HTERT RPE-1 (cell line): ENCODE results near the gene ARPC2.
"Not testable (repeated sequence)": the region's sequence is repeated elsewhere in the genome, so short reads cannot be mapped to it uniquely, and the experiment has no call there.

ENCODE experiments used
- in situ Hi-C: fragments of 300-500 bp; cut with MboI; formaldehyde crosslinking; loops from 4 replicates; pipeline ENCODE4 v1.14.3; 2020; ENCODE audit warnings: low sequenced_read_pairs

Gene ARPC2

DNA sequence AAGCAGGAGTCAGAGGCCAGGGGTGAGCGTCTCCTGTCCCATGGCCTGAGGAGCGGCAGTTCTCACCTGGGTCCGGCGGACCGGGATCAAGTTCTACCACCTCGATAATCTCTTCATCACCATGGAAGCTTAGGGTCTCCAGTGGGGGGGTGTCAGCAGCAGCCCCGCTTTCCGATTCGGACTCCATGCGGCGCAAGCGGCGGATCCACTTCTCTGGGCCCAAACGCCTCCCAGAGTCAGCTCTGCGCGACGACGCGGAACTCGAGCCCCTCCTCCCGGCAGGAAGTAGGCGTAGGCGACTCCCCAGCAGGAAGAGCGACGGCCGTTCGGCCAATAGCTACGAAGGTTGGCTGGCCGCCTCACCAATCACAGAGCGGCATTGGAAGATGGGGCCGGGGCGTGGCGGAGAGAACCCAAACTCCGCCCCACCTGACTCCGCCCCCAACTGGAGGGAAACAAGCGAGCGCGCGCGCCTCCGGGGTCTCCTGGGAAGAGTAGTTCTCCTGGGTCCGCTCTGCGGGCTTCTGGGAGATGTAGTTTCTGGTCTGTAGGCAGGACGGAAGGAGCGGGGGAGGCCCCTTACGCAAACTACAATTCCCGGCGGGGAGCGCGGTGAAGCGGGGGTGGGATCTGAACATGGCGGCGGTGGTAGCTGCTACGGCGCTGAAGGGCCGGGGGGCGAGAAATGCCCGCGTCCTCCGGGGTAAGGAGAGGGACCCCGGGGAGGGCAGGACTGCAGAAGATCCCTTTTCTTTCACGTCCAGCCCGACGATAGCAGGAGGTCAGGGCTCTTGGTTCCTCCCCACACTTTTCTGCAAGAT, 53.1 kb downstream of the ARPC2 start, which contains the start of the genes AAMP and PNKD:
TSS of gene AAMP (minus strand) at position 238 of the 821 bp plus-strand sequence. CDS start at position 187, 51 bp downstream.
TSS of gene PNKD (plus strand) at position 620 of the 821 bp plus-strand sequence. CDS start at position 637, 17 bp downstream.
- in situ Hi-C loops: no loop called here

- in situ Hi-C loops: no loop called here
Observed at GRCh38 chr2:218270721-218271486, 53.9 kb downstream of the ARPC2 start.

GRCh38 chr2:218271487-218271797, 54.5 kb downstream of the ARPC2 start:
- in situ Hi-C loops: no loop called here

GRCh38 chr2:218271865-218272530, 55.0 kb downstream of the ARPC2 start:
- in situ Hi-C loops: no loop called here

- in situ Hi-C loops: no loop called here
Observed at GRCh38 chr2:218272531-218273212, 55.7 kb downstream of the ARPC2 start.

GRCh38 chr2:218273214-218273907, 56.4 kb downstream of the ARPC2 start:
- in situ Hi-C loops: not testable (repeated sequence)

DNA sequence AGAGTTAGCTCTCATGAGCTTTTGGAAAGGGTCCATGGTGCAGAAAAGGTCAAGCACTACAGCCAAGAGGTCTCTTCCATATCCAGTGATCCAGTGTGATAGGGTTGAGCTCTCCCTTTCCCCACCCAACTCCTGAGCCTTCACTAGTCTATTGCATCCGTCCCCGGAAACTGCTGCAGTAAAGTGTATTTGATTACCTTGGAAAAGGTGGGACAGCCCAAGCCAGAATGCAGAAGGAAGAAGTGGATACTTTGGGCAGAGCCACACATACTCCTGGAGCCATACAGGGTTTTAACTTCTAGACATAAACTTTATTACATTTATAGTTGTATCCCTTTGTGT, 56.9 kb downstream of the ARPC2 start:
- in situ Hi-C loops: no loop called here

DNA sequence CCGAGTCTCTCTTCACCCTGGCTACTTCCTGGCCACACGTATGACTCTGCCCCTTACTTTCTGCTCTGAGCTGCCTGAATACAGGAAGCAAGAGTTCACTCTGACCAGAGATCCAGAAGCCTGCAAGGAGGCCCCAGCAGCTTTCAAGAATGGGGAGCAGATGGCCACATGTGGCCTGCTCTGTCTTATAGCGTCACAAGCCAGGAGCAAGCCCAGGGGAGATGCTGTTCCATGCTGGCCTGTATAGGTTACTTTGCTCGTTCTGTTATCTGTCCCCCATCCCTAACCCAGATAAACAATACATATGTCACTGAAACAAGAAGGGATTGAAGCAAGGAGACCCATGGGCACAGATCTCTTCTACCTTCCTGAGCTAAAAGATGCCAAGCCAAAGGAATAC, 57.6 kb downstream of the ARPC2 start:
- in situ Hi-C loops: no loop called here

DNA sequence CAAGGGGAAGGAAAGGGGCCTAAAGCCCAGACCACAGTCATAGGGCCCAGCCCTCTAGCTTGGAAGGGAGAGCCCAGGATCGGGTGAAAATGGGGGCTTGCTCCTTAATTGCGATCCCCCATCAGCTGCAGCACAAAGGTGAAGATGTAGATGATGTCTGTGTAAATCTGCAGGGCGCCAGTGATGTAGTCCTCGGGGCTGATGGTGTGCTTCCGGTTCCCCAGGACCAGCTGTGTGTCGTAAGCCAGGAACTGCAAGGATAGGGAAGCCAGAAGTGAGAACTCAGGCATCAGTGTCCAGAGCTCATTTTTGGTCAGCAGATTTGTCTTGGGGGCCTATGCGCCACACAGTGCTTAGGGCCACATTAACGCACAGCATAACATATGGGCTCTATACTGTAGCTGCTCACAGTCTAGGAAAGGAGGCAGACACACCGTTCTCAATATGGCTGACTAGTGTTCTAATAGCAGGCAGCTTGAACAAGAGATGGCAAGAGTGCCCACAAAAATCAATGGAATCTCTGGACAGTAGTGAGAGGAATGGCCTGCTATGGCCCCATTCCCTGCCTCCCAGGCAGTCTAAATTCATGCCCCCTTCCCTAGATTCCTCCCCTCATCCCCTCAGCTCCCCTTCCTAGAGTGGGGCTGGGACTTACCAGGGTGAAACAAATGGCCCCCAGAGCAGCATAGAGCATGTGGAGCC, 58.5 kb downstream of the ARPC2 start:
- in situ Hi-C loops: no loop called here

GRCh38 chr2:218276986-218277755, 60.2 kb downstream of the ARPC2 start:
- in situ Hi-C loops: no loop called here

- in situ Hi-C loops: no loop called here
Observed at GRCh38 chr2:218277921-218278320, 60.9 kb downstream of the ARPC2 start.

GRCh38 chr2:218278531-218279360, 61.8 kb downstream of the ARPC2 start:
- in situ Hi-C loops: no loop called here

GRCh38 chr2:218280260-218280870, 63.4 kb downstream of the ARPC2 start:
- in situ Hi-C loops: no loop called here

- in situ Hi-C loops: no loop called here
Observed at GRCh38 chr2:218281449-218281848, 64.5 kb downstream of the ARPC2 start.

GRCh38 chr2:218282173-218282991, 65.4 kb downstream of the ARPC2 start:
- in situ Hi-C loops: no loop called here

GRCh38 chr2:218284106-218284811, 67.3 kb downstream of the ARPC2 start:
- in situ Hi-C loops: no loop called here
